KOPT-K1 (cell line): ENCODE results near the gene PRM2.

Experiments used
- H3K27ac ChIP-seq: fragments of 200-600 bp; sonication (generic); 2 replicates; pipeline ENCODE4 v1.5.1; 2016; ENCODE audit warnings: antibody characterized with exemption, mild to moderate bottlenecking, low read depth, low read length; ENCODE audit not compliant: poor library complexity, severe bottlenecking
- H3K36me3 ChIP-seq: fragments of 200-600 bp; sonication (generic); 2 replicates; pipeline ENCODE4 v1.5.1; 2017; ENCODE audit warnings: antibody characterized with exemption, mild to moderate bottlenecking, low read length, moderate library complexity; ENCODE audit not compliant: insufficient read depth
- H3K9me3 ChIP-seq: fragments of 200-600 bp; sonication (generic); 2 replicates; pipeline ENCODE4 v1.5.1; 2017; ENCODE audit warnings: antibody characterized with exemption, low read length, mild to moderate bottlenecking; ENCODE audit not compliant: insufficient read depth, poor library complexity, severe bottlenecking

Gene PRM2

GRCh38 chr16:11253009-11253994 is 23.0 kb downstream of the PRM2 start:
- no peaks in the 10 kb centered on the region for H3K9me3 ChIP-seq
- H3K27ac ChIP-seq: peak overlapping the region; percentile 92
- peaks cover 68% of the 10 kb centered on the region for H3K36me3 ChIP-seq

GRCh38 chr16:11252482-11252931 is 23.8 kb downstream of the PRM2 start:
- Histone ChIP-seq H3K27ac (peak overlapping the region; percentile 92), H3K36me3 (peaks cover 76% of the 10 kb centered on the region), H3K9me3 (no peaks in the 10 kb centered on the region)

GRCh38 chr16:11251525-11252481 is 24.5 kb downstream of the PRM2 start:
- Histone ChIP-seq H3K36me3 (peaks cover 76% of the 10 kb centered on the region), H3K27ac (peak overlapping the region; percentile 92), H3K9me3 (no peaks in the 10 kb centered on the region)

GRCh38 chr16:11250786-11251524 is 25.3 kb downstream of the PRM2 start:
- peak overlapping the region; percentile 92 for H3K27ac ChIP-seq
- H3K36me3 ChIP-seq: peaks cover 76% of the 10 kb centered on the region
- no peaks in the 10 kb centered on the region for H3K9me3 ChIP-seq

- Histone ChIP-seq H3K27ac (peak overlapping the region; percentile 92), H3K36me3 (peaks cover 72% of the 10 kb centered on the region), H3K9me3 (no peaks in the 10 kb centered on the region)
Observed at GRCh38 chr16:11250091-11250785, 26.0 kb downstream of the PRM2 start.

GRCh38 chr16:11249233-11250061 is 26.8 kb downstream of the PRM2 start:
- Histone ChIP-seq H3K27ac (peak overlapping the region; percentile 44), H3K36me3 (peaks cover 64% of the 10 kb centered on the region), H3K9me3 (no peaks in the 10 kb centered on the region)

- H3K27ac ChIP-seq: peak overlapping the region; percentile 44
- H3K36me3 ChIP-seq: peaks cover 51% of the 10 kb centered on the region
- H3K9me3 ChIP-seq: no peaks in the 10 kb centered on the region
Observed at GRCh38 chr16:11248133-11248532, 28.1 kb downstream of the PRM2 start.

GRCh38 chr16:11245988-11246387 is 30.3 kb downstream of the PRM2 start:
- Histone ChIP-seq H3K36me3 (peaks cover 30% of the 10 kb centered on the region; the same call in 1 of the 2 replicates), H3K9me3 (no peaks in the 10 kb centered on the region), H3K27ac (peak overlapping the region; percentile 99)

- Histone ChIP-seq H3K36me3 (peaks cover 24% of the 10 kb centered on the region; the same call in 1 of the 2 replicates), H3K27ac (peak overlapping the region; percentile 99), H3K9me3 (no peaks in the 10 kb centered on the region)
Observed at GRCh38 chr16:11245222-11245737, 31.0 kb downstream of the PRM2 start.

GRCh38 chr16:11242658-11243057 is 33.6 kb downstream of the PRM2 start:
- H3K36me3 ChIP-seq: 0 out of 2 replicates have a peak, but pooled peaks cover 1% of the 10 kb centered on the region
- H3K9me3 ChIP-seq: no peaks in the 10 kb centered on the region
- peak overlapping the region; percentile 99 for H3K27ac ChIP-seq

GRCh38 chr16:11241480-11242204 is 34.6 kb downstream of the PRM2 start:
- Histone ChIP-seq H3K27ac (peak overlapping the region; percentile 99), H3K9me3 (no peaks in the 10 kb centered on the region), H3K36me3 (no peaks in the 10 kb centered on the region)

GRCh38 chr16:11240636-11241473 is 35.4 kb downstream of the PRM2 start:
- no peaks in the 10 kb centered on the region for H3K36me3 ChIP-seq
- peak overlapping the region; percentile 99 for H3K27ac ChIP-seq
- no peaks in the 10 kb centered on the region for H3K9me3 ChIP-seq
